ENCODE results near the gene KL. TPM values are rescaled to one million over a fixed set of nuclear protein-coding genes. Genes with fewer than 3 reads are reported as not detected.

The KL gene
- total and polyA plus RNA-seq, 2 of the 8 experiments (the other 6 are each of a cell fraction or from before 2014, with no cell fraction given), result 0.02 TPM; not detected in 1

DNA sequence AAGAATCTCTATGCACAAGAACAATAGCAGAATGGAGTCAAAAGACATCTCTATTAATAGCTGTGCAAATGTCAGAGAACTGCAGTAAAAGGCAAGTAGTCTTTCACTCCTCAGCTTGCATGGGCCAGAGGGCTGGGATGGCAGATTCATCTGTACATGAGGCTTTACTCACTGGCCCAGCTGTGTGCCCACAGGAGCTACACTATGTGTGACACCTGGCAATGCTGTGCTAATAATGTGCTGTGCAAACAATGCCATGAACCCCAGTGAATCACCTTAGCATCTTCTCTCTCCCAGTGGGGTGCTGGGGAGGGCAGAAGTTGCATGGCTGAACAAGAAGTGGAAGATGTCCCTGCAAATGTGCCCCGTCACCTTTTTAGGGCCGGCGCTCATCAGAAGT lies 73.1 kb downstream of the KL start (continued):
- no peak for TF ChIP-seq RNF2 (IDR thresholded peaks at IDR 0.05; ENCODE audit: borderline replicate concordance, low read depth, low read length, missing control alignments, poor library complexity, severe bottlenecking)
- TF ChIP-seq EGR1 (IDR thresholded peaks at IDR 0.05; ENCODE audit: borderline replicate concordance, low read depth, low read length), result no peak
- TF ChIP-seq ZNF274 (IDR thresholded peaks at IDR 0.05; ENCODE audit: borderline replicate concordance, extremely low read depth, low read length), result no peak
- TF ChIP-seq CHD1 (IDR thresholded peaks at IDR 0.05; ENCODE audit: low read depth, low read length), result no peak
- TF ChIP-seq BACH1 (IDR thresholded peaks at IDR 0.05; ENCODE audit: low read length), result no peak
- no peak for TF ChIP-seq BRCA1 (IDR thresholded peaks at IDR 0.05; ENCODE audit: low read depth, low read length)
